PC-3 (cell line): ENCODE data around the gene H2BK1.

ENCODE experiments used
- EZH2 ChIP-seq: fragments of 300-600 bp; sonication (generic); IDR thresholded peaks from one replicate; pipeline ENCODE4 v1.6.1; 2017; ENCODE audit warnings: antibody characterized with exemption, mild to moderate bottlenecking, low read length; ENCODE audit not compliant: unreplicated experiment
- EZH2phosphoT487 ChIP-seq: fragments of 300-600 bp; sonication (generic); IDR thresholded peaks from 2 replicates; pipeline ENCODE4 v1.6.1; 2018; ENCODE audit warnings: mild to moderate bottlenecking, antibody characterized with exemption, low read length, borderline replicate concordance
- TF ChIP-seq, protein P1 (sequence below): fragments of 300-600 bp; sonication (generic); conservative IDR thresholded peaks from 2 replicates; pipeline ENCODE4 v1.5.1; 2017; ENCODE audit warnings: antibody characterized with exemption, low read depth, mild to moderate bottlenecking, low read length

DNA sequence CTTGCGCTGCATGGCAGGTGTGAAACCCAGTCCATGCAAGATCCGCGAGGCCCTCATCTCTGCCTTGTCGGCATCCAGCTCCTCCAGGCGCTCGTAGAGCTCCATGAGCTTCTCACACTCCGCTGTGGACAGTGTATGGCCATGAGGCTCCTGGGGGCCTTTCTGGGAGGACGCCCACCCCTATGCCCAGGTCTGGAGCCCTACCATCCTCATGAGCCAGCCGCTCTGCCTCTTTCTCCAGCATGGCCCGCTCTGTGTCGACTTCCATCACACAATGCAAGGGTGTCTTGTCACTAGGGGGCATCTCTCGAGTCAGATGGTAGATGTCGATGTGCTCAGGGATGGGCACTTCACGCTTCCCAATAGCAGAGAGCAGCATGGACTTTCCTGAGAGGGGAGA lies 13.4 kb upstream of the H2BK1 start:
- TF ChIP-seq, protein P1, sequence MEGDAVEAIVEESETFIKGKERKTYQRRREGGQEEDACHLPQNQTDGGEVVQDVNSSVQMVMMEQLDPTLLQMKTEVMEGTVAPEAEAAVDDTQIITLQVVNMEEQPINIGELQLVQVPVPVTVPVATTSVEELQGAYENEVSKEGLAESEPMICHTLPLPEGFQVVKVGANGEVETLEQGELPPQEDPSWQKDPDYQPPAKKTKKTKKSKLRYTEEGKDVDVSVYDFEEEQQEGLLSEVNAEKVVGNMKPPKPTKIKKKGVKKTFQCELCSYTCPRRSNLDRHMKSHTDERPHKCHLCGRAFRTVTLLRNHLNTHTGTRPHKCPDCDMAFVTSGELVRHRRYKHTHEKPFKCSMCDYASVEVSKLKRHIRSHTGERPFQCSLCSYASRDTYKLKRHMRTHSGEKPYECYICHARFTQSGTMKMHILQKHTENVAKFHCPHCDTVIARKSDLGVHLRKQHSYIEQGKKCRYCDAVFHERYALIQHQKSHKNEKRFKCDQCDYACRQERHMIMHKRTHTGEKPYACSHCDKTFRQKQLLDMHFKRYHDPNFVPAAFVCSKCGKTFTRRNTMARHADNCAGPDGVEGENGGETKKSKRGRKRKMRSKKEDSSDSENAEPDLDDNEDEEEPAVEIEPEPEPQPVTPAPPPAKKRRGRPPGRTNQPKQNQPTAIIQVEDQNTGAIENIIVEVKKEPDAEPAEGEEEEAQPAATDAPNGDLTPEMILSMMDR = peak; percentile 19; the same call in 1 of the 2 replicates
- TF ChIP-seq EZH2 (no peak), EZH2phosphoT487 (no peak)
